Right lobe of liver (tissue), 6 donors: ENCODE results near the gene PEAK3. TPM values are rescaled to one million over a fixed set of nuclear protein-coding genes. Genes with fewer than 3 reads are reported as not detected.

Source experiments
- ATAC-seq, 4 donors: fragments of 200-7000 bp; cut with Tn5 transposase; one replicate each; pipeline ENCODE4 v1.9.1; 2020; ENCODE audit warnings: mild to moderate bottlenecking in 4 of 4, moderate library complexity in 4 of 4
- DNase-seq, 3 donors: peaks; one replicate each; pipeline ENCODE4 v3.0.0-alpha.2; 2020
- H3K27ac ChIP-seq, 3 donors: fragments of 200-600 bp; one replicate each; pipeline ENCODE4 v1.8.0; 2022
- H3K27me3 ChIP-seq, 2 donors: fragments of 200-600 bp; one replicate each; pipeline ENCODE4 v1.8.0; 2022
- H3K36me3 ChIP-seq, 4 donors: fragments of 200-600 bp; sonication (generic) in 1 of 4; one replicate each; pipeline versions ENCODE4 v1.5.1 to v1.8.0; 2017 to 2022; ENCODE audit warnings: control low read depth in 1 of 4
- H3K4me1 ChIP-seq, 4 donors: fragments of 200-600 bp; sonication (generic) in 1 of 4; one replicate each; pipeline versions ENCODE4 v1.5.1 to v1.8.0; 2017 to 2022; ENCODE audit warnings: control low read depth in 1 of 4
- H3K4me3 ChIP-seq, 3 donors: fragments of 200-600 bp; one replicate each; pipeline ENCODE4 v1.8.0; 2022
- H3K9me3 ChIP-seq, 4 donors: fragments of 200-600 bp; sonication (generic) in 1 of 4; one replicate each; pipeline versions ENCODE4 v1.5.1 to v1.8.0; 2017 to 2022; ENCODE audit warnings: control low read depth in 1 of 4
- CTCF ChIP-seq, 4 donors: fragments of 200-600 bp in 3 of 4; fragments of 450-650 bp in 1 of 4; IDR thresholded peaks; one replicate each; pipeline versions ENCODE4 v1.5.1 to v1.8.0; 2016 to 2022; ENCODE audit warnings: antibody characterized with exemption in 4 of 4, mild to moderate bottlenecking in 2 of 4
- POLR2A ChIP-seq: fragments of 450-650 bp; IDR thresholded peaks from one replicate; pipeline ENCODE4 v1.6.1; 2017; ENCODE audit warnings: antibody characterized with exemption, mild to moderate bottlenecking
- WGBS: methylation state at CpG from one replicate; pipeline ENCODE4 v1.1.6; 2018; ENCODE audit warnings: low coverage, low lambda C conversion rate; ENCODE audit not compliant: insufficient coverage; ENCODE audit errors: missing lambda C conversion rate; 5-methylcytosine and 5-hydroxymethylcytosine counted together
- intact Hi-C, 2 donors: fragments of 100-400 bp; cut with DNase I; formaldehyde crosslinking; loops; one replicate each; pipeline versions ENCODE4 v1.11.2 to v1.14.1; 2022
- total RNA-seq, 6 experiments: library from RNA; depleted of rRNA in 2 of 6; stranded (reverse); fragments of >200 nt in 2 of 6; fragmentation: NEBNext Ultra II Directional in 3 of 6; extraction: Animal tissue kit (Norgen Biotek cat#: 25700) in 3 of 6; gene quantifications; one replicate each; pipeline versions ENCODE4 v1.1.0 to v1.2.4, GENCODE V29; 2016 to 2023
- donor health status: DM: no; HTN: yes; CAD: no.
- donor health status: DM: no; HTN: no; CAD: no.
- donor health status: DM: no; HTN: no; CAD: no.
- donor health status: DM: no; HTN: yes; CAD: no.
- donor health status: DM: no; HTN: yes; CAD: no.

The PEAK3 gene
- total RNA-seq, 6 experiments from 2014 or later: 0.07 to 0.49 (median 0.36) TPM

DNA sequence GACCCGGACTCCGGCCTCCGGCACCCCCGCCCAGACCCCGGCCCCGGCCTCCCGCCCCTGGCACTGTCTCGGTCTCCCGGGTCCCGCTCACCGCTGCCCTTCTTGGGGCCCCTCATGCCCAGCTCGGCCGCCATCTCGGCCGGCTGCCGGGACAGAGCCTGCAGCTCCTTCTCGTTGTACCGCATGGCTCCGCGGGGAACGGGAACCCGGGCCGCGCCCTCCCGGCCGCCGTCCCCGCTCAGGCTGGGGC lies 46.0 kb downstream of the PEAK3 start:
- DNase-seq (no peak), ATAC-seq (no peak)
- Histone ChIP-seq H3K27ac (peak overlapping the region; percentile 93 to 99 (median 99)), H3K4me3 (peak overlapping the region; percentile 77 to 99 (median 97)), H3K9me3 (no peaks in the 10 kb centered on the region), H3K36me3 (peaks cover 0 to 1% (median 0%) of the 10 kb centered on the region in 4 donors), H3K27me3 (no peaks in the 10 kb centered on the region), H3K4me1 (peaks cover 0 to 41% (median 11%) of the 10 kb centered on the region in 4 donors)
- no CpG with 5 or more reads among the region's 28 CpGs for WGBS
- intact Hi-C loops: loop anchor here (5.0 to 10.0 kb wide), 2 partner anchors 36 to 79 kb away; no protein-coding TSS in a partner anchor
- TF ChIP-seq CTCF (IDR thresholded peaks at IDR 0.05): no peak
- no peak for TF ChIP-seq POLR2A

DNA sequence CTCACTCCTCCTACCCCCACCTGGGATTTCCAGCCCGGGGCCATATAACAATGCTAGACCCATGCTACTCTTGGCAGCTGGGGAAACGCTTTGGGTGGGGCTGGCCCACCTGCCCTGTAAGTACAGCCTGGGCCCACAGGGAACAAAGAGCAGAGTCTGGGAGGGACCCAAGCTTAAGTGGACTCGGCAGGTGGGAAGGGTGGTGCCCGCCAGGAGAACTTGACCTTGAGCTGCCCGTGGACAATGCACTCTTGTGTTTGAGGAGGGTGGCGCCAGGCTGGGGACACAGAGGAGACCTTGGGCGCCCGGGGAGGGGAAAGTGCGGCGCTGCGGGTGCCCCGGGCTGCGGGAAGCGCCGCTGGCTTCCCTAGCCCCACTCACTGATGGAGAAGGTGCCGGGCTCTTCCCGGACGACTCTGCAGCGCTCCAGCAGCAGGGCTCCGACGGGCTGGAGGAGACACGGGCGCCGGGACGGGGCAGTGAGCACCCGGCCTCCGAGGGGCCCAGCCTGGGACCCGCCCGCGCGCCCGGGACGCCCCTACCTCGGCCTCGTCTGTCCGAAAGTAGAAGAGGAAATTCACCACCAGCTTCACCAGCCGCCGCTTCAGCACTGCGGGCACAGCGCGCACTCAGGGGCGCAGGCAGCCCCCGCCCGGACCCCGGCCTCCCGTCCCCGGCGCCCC lies 46.5 kb downstream of the PEAK3 start:
- peak overlapping the region; percentile 77 to 99 (median 97) for H3K4me3 ChIP-seq
- peak overlapping the region; percentile 93 to 99 (median 99) for H3K27ac ChIP-seq
- no peaks in the 10 kb centered on the region for H3K27me3 ChIP-seq
- DNase-seq (no peak), ATAC-seq (peak in 3 of 4 donors; percentile 0 to 5 (median 2))
- H3K4me1 ChIP-seq: peaks cover 0 to 38% (median 8%) of the 10 kb centered on the region in 4 donors
- intact Hi-C loops: loop anchor here (5.0 to 10.0 kb wide), 2 partner anchors 37 to 79 kb away; no protein-coding TSS in a partner anchor
- TF ChIP-seq CTCF (IDR thresholded peaks at IDR 0.05) (no peak), POLR2A (no peak)
- H3K9me3 ChIP-seq: no peaks in the 10 kb centered on the region
- WGBS: 0% methylated on average over 6 of the region's 48 CpGs
- H3K36me3 ChIP-seq: peaks cover 0 to 1% (median under 1%) of the 10 kb centered on the region in 4 donors

GRCh38 chr19:2234996-2235380 lies 47.0 kb downstream of the PEAK3 start:
- intact Hi-C loops: loop anchor here (5.0 to 10.0 kb wide), 3 partner anchors 37 to 80 kb away; no protein-coding TSS in a partner anchor
- 56% methylated on average over 6 of the region's 6 CpGs for WGBS
- H3K27me3 ChIP-seq: no peaks in the 10 kb centered on the region
- peak overlapping the region; percentile 77 to 99 (median 97) for H3K4me3 ChIP-seq
- H3K27ac ChIP-seq: peak overlapping the region in 2 of 3 donors; percentile 93 to 99
- peaks cover 0 to 34% (median 8%) of the 10 kb centered on the region in 4 donors for H3K4me1 ChIP-seq
- H3K9me3 ChIP-seq: no peaks in the 10 kb centered on the region
- ATAC-seq (no peak), DNase-seq (no peak)
- no peak for TF ChIP-seq POLR2A
- no peak for TF ChIP-seq CTCF (IDR thresholded peaks at IDR 0.05)
- peaks cover 0 to 7% (median 5%) of the 10 kb centered on the region in 4 donors for H3K36me3 ChIP-seq

DNA sequence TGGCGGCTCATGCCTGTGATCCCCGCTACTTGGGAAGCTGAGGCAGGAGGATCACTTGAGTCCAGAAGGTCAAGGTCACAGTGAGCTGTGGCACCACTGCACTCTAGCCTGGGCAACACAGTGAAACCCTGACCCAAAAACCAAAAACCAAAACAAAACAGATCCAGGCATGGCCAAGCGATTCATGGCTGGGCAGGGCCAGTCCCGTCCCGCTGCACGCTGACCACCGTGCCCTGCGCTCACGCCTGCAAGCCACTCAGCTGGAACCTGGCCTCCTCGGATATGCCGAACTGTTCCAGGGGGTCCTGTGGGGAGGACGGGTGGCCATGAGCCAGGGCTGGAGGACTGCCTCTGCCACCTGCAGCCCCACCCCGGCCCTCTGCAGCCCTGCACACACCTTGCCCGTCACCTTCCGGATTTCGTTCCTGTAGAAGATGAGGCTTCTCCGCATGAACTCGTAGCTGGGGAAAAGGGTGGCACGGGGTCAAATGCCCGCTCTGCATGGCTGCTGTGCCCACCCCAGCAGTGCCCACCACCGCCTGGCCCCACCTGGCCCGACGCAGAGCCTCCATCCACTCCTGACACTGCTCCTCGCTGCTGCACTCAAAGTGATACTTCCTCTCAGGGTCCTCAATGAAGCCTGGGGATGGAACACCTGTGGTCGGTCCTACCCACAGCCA lies 48.2 kb downstream of the PEAK3 start:
- Histone ChIP-seq H3K4me3 (no peak overlapping the region), H3K27ac (no peak overlapping the region), H3K4me1 (peaks cover 0 to 33% (median 6%) of the 10 kb centered on the region in 4 donors), H3K36me3 (peaks cover 0 to 11% (median 8%) of the 10 kb centered on the region in 4 donors), H3K9me3 (no peaks in the 10 kb centered on the region), H3K27me3 (no peaks in the 10 kb centered on the region)
- WGBS: 60% methylated on average over 1 of the region's 25 CpGs
- ATAC-seq: no peak
- intact Hi-C loops: loop anchor here in 1 of 2 donors (5.0 to 10.0 kb wide), 2 partner anchors 61 to 81 kb away; no protein-coding TSS in a partner anchor
- TF ChIP-seq POLR2A: no peak
- no peak for TF ChIP-seq CTCF (IDR thresholded peaks at IDR 0.05)
- no peak for DNase-seq
